A673 (cell line): ENCODE data around the gene NAGA.

Experiments
- CTCF ChIP-seq: fragments of 300-800, 200-600 bp; sonication (generic); conservative IDR thresholded peaks from 2 replicates; pipeline ENCODE4 v1.5.1; 2017; ENCODE audit warnings: low read depth, mild to moderate bottlenecking, antibody characterized with exemption, low read length, moderate library complexity, mixed read lengths
- EZH2 ChIP-seq: fragments of 200-600 bp; sonication (generic); IDR thresholded peaks from 2 replicates; pipeline ENCODE4 v1.6.1; 2017; ENCODE audit warnings: borderline replicate concordance, low read depth, mild to moderate bottlenecking, mixed read lengths, antibody characterized with exemption, low read length; ENCODE audit not compliant: poor library complexity, severe bottlenecking

GRCh38 chr22:42090596-42091454 lies 20.2 kb upstream of the NAGA start, which contains the start of gene NDUFA6:
- TF ChIP-seq CTCF (peak; percentile 92), EZH2 (no peak)
